ENCODE data around the gene HEATR5A. TPM values are rescaled to one million over a fixed set of nuclear protein-coding genes. Genes with fewer than 3 reads are reported as not detected.
A peak's percentile ranks its signal among the peaks of the same experiment; 100 is the strongest.

HEATR5A gene
- polyA plus RNA-seq, 1 of the 3 experiments (the other 2 are of a cell fraction), result 7.1 TPM

- TF ChIP-seq REST (IDR thresholded peaks at IDR 0.05; ENCODE audit: low read depth, low read length) (no peak), NRF1 (IDR thresholded peaks at IDR 0.05; ENCODE audit: low read depth, low read length) (peak; percentile 65), SIN3A (IDR thresholded peaks at IDR 0.05; ENCODE audit: borderline replicate concordance, low read depth, low read length) (peak; percentile 85), FOXJ3 (CRISPR knock-in tag; IDR thresholded peaks at IDR 0.05) (0 out of 2 replicates have a peak, but pooled peaks have one; percentile 51), GATA2 (CRISPR knock-in tag; IDR thresholded peaks at IDR 0.05) (no peak), FOXM1 (IDR thresholded peaks at IDR 0.05; ENCODE audit: low read depth) (no peak), ELF1 (IDR thresholded peaks at IDR 0.05) (no peak), USF2 (IDR thresholded peaks at IDR 0.05; ENCODE audit: borderline replicate concordance, low read depth, low read length) (no peak)
These were observed 36.7 kb upstream of the HEATR5A start, which contains the start of gene DTD2 (continued) for GRCh38 chr14:31456841-31457664.

GRCh38 chr14:31449971-31450610, 29.7 kb upstream of the HEATR5A start:
- no peaks in the 10 kb centered on the region for H4K20me1 ChIP-seq (ENCODE audit: insufficient read depth)
- peaks cover 38 to 42% of the 10 kb centered on the region in 2 experiments for H3K36me3 ChIP-seq (replicated peaks in 1 of 2; ENCODE audit: control insufficient read depth in 1 of 2, insufficient read depth in 2 of 2, low read length in 1 of 2)
- H3K27ac ChIP-seq (ENCODE audit: low read depth in 2 of 2, low read length in 1 of 2), result no peak overlapping the region; a peak in 1 of 4 replicates
- POLR2A ChIA-PET, result no interaction called here
- no peak overlapping the region for H3K4me2 ChIP-seq
- H3K9me2 ChIP-seq, result no peaks in the 10 kb centered on the region
- H3K27me3 ChIP-seq (ENCODE audit: insufficient read depth), result no peaks in the 10 kb centered on the region
- DNase-seq, result peak; percentile 65
- H3K79me2 ChIP-seq (ENCODE audit: insufficient read depth), result peaks cover 13% of the 10 kb centered on the region
- peaks cover 6 to 9% of the 10 kb centered on the region in 2 experiments; a peak in 1 of 4 replicates for H3K4me1 ChIP-seq (ENCODE audit: control insufficient read depth in 1 of 2, insufficient read depth in 2 of 2, low read depth in 1 of 2, low read length in 1 of 2)
- no peak overlapping the region for H3K4me3 ChIP-seq (ENCODE audit: low read depth in 2 of 2, low read length in 1 of 2)
- H3F3A ChIP-seq (replicated peaks; ENCODE audit: insufficient read depth), result no peaks in the 10 kb centered on the region
- CTCF ChIA-PET, result interaction anchor here (0.5 to 2.0 kb wide), 22 partner anchors 15 to 1805 kb away, joined by 3 to 12 read pairs (median 4); partner anchors contain the start of genes HEATR5A and HECTD1
- no peaks in the 10 kb centered on the region for H3K9me3 ChIP-seq
- no peak overlapping the region for H2AFZ ChIP-seq (ENCODE audit: low read depth)
- H3K9ac ChIP-seq, result no peak overlapping the region
- WGBS (ENCODE audit: low lambda C conversion rate), result 15% methylated on average over 2 of the region's 2 CpGs
- TF ChIP-seq SMC3 (IDR thresholded peaks at IDR 0.05; ENCODE audit: low read depth, low read length) (peak; percentile 55), CHD2 (IDR thresholded peaks at IDR 0.05; ENCODE audit: low read length, partially characterized antibody) (peak; percentile 14), MAX (IDR thresholded peaks at IDR 0.05; ENCODE audit: low read depth) (no peak), JUND (IDR thresholded peaks at IDR 0.05) (no peak), ZBTB33 (IDR thresholded peaks at IDR 0.05; ENCODE audit: borderline replicate concordance, low read depth) (no peak), NFIC (IDR thresholded peaks at IDR 0.05; ENCODE audit: borderline replicate concordance) (no peak), EP300 (IDR thresholded peaks at IDR 0.05; ENCODE audit: borderline replicate concordance in 1 of 2, low read depth in 1 of 2, low read length in 1 of 2) (0 out of 4 replicates have a peak, but pooled peaks of 1 of the 2 experiments have one; percentile 8), GABPA (IDR thresholded peaks at IDR 0.05; ENCODE audit: low read depth) (no peak), MXI1 (IDR thresholded peaks at IDR 0.05; ENCODE audit: low read depth, low read length) (no peak), RAD21 (IDR thresholded peaks at IDR 0.05; ENCODE audit: low read length) (peak; percentile 82), TEAD4 (IDR thresholded peaks at IDR 0.05; ENCODE audit: borderline replicate concordance, insufficient read depth) (no peak), PBX3 (IDR thresholded peaks at IDR 0.05) (no peak), FOXM1 (IDR thresholded peaks at IDR 0.05; ENCODE audit: low read depth) (no peak), POLR2AphosphoS5 (IDR thresholded peaks at IDR 0.05; ENCODE audit: low read depth, low read length) (no peak)
